ENCODE measurements around the gene NCDN.

Gene NCDN

GRCh38 chr1:35594005-35594760 lies 36.6 kb downstream of the NCDN start:
- DNase-seq, result no peak

- no peak for DNase-seq
Observed at GRCh38 chr1:35595684-35596083, 38.1 kb downstream of the NCDN start.

- DNase-seq, result no peak
Observed at GRCh38 chr1:35597870-35598269, 40.3 kb downstream of the NCDN start.

GRCh38 chr1:35598895-35599294 lies 41.3 kb downstream of the NCDN start:
- no peak for DNase-seq

- no peak for DNase-seq
Observed at GRCh38 chr1:35599411-35599810, 41.8 kb downstream of the NCDN start.

GRCh38 chr1:35600593-35600992 lies 43.0 kb downstream of the NCDN start:
- DNase-seq, result no peak

GRCh38 chr1:35603468-35603867 lies 45.9 kb downstream of the NCDN start:
- DNase-seq, result no peak

- no peak for DNase-seq
Observed at GRCh38 chr1:35603941-35604340, 46.3 kb downstream of the NCDN start.

- DNase-seq, result no peak
Observed at GRCh38 chr1:35605071-35605866, 47.7 kb downstream of the NCDN start.

GRCh38 chr1:35605867-35606182 lies 48.2 kb downstream of the NCDN start:
- no peak for DNase-seq

GRCh38 chr1:35611655-35612054 lies 54.1 kb downstream of the NCDN start:
- DNase-seq, result no peak

GRCh38 chr1:35615440-35615839 lies 57.8 kb downstream of the NCDN start:
- no peak for DNase-seq

Measured in activated CD4-positive, alpha-beta T cell treated with anti-CD3 and anti-CD28 coated beads, Interleukin-2, amount 50 U/mL, for 16 hours (primary cell).